ENCODE measurements around the gene UBAC2. TPM values are rescaled to one million over a fixed set of nuclear protein-coding genes. Genes with fewer than 3 reads are reported as not detected.
"Not testable (repeated sequence)": the region's sequence is repeated elsewhere in the genome, so short reads cannot be mapped to it uniquely, and the experiment has no call there.

Gene UBAC2
- total and polyA plus RNA-seq, 2 donors (not counting 3 experiments of a cell fraction or from before 2014, with no cell fraction given) = 45.7 to 54.4 TPM

DNA sequence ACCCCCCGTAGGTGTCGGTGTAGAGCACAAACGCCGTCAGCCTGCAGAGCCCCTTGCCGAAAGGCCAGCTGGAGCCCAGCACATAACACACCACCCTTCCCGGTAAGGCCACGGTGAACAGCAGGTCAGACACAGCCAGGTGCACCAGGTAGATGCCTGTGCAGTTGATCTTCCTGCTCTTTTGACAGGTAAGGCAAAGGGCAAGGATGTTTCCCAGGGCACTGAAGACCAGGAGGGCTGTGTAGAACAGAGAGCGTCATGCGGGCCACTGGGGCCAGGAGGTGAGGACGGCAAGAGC, 208.0 kb downstream of the UBAC2 start:
- FAIRE-seq = no peak
- H3K79me2 ChIP-seq (ENCODE audit: control insufficient read depth, insufficient read depth, low read length) = no peaks in the 10 kb centered on the region
- dilution Hi-C loops (cut with MboI; ENCODE audit: extremely low pct_ligation_motif_present, low sequenced_read_pairs) (no loop called here), intact Hi-C loops (cut with micrococcal nuclease) (no loop called here)
- H4K20me1 ChIP-seq (replicated peaks; ENCODE audit: control insufficient read depth, extremely low read depth, insufficient read depth, low read length) = no peaks in the 10 kb centered on the region
- no peak overlapping the region for H3K4me2 ChIP-seq (ENCODE audit: insufficient read depth, low read length)
- H3K4me1 ChIP-seq (ENCODE audit: control insufficient read depth, extremely low read depth, insufficient read depth, low read length) = no peaks in the 10 kb centered on the region
- no peaks in the 10 kb centered on the region for H3K9me3 ChIP-seq (replicated peaks; ENCODE audit: control insufficient read depth, insufficient read depth, low read length)
- peaks cover 0 to 9% of the 10 kb centered on the region in 2 experiments for H3K27me3 ChIP-seq (ENCODE audit: control insufficient read depth in 2 of 2, insufficient read depth in 2 of 2, low read length in 2 of 2)
- CTCF ChIA-PET = no interaction called here
- BruUV-seq (replicated peaks) = no TSS peak
- TF ChIP-seq, protein P1, sequence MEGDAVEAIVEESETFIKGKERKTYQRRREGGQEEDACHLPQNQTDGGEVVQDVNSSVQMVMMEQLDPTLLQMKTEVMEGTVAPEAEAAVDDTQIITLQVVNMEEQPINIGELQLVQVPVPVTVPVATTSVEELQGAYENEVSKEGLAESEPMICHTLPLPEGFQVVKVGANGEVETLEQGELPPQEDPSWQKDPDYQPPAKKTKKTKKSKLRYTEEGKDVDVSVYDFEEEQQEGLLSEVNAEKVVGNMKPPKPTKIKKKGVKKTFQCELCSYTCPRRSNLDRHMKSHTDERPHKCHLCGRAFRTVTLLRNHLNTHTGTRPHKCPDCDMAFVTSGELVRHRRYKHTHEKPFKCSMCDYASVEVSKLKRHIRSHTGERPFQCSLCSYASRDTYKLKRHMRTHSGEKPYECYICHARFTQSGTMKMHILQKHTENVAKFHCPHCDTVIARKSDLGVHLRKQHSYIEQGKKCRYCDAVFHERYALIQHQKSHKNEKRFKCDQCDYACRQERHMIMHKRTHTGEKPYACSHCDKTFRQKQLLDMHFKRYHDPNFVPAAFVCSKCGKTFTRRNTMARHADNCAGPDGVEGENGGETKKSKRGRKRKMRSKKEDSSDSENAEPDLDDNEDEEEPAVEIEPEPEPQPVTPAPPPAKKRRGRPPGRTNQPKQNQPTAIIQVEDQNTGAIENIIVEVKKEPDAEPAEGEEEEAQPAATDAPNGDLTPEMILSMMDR (IDR thresholded peaks at IDR 0.05; ENCODE audit: extremely low read depth in 1 of 2, insufficient read depth in 1 of 2, low read depth in 1 of 2, low read length in 2 of 2) = no peak
- TF ChIP-seq GATA2 (IDR thresholded peaks at IDR 0.05; ENCODE audit: insufficient read depth, insufficient read length, low read depth, low read length) (no peak), EZH2 (IDR thresholded peaks at IDR 0.05; ENCODE audit: borderline replicate concordance, low read depth, low read length, severe bottlenecking) (no peak), FOS (IDR thresholded peaks at IDR 0.05; ENCODE audit: borderline replicate concordance, insufficient read depth, low read length) (no peak), JUN (IDR thresholded peaks at IDR 0.05; ENCODE audit: borderline replicate concordance, insufficient read depth, insufficient read length, low read depth) (no peak), POLR2AphosphoS5 (IDR thresholded peaks at IDR 0.05; ENCODE audit: insufficient read depth, low read depth, low read length) (no peak), MYC (IDR thresholded peaks at IDR 0.05; ENCODE audit: low read depth, low read length) (no peak), POLR2A (IDR thresholded peaks at IDR 0.05; ENCODE audit: low read depth, low read length) (no peak)
- TF ChIP-seq, protein P2, sequence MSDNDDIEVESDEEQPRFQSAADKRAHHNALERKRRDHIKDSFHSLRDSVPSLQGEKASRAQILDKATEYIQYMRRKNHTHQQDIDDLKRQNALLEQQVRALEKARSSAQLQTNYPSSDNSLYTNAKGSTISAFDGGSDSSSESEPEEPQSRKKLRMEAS (IDR thresholded peaks at IDR 0.05; ENCODE audit: insufficient read depth, insufficient read length) = no peak
- no peak for DNase-seq (ENCODE audit: low read depth, low spot score)
- POLR2A ChIA-PET = no interaction called here
- H3K9me1 ChIP-seq (replicated peaks; ENCODE audit: control insufficient read depth, extremely low read depth, insufficient read depth, low read length) = no peaks in the 10 kb centered on the region
- no peak overlapping the region for H3K9ac ChIP-seq (replicated peaks; ENCODE audit: extremely low read depth, insufficient read depth, low read length)
- H2AFZ ChIP-seq (ENCODE audit: low read depth, low read length) = no peak overlapping the region
- no peak overlapping the region for H3K4me3 ChIP-seq (replicated peaks in 1 of 3; ENCODE audit: insufficient read depth in 1 of 3, low read depth in 1 of 3, low read length in 3 of 3)
- no peak overlapping the region for H3K27ac ChIP-seq (ENCODE audit: insufficient read depth, low read depth, low read length)
- H3K36me3 ChIP-seq (ENCODE audit: control insufficient read depth in 2 of 2, extremely low read depth in 1 of 2, insufficient read depth in 2 of 2, low read length in 2 of 2) = no peaks in the 10 kb centered on the region

DNA sequence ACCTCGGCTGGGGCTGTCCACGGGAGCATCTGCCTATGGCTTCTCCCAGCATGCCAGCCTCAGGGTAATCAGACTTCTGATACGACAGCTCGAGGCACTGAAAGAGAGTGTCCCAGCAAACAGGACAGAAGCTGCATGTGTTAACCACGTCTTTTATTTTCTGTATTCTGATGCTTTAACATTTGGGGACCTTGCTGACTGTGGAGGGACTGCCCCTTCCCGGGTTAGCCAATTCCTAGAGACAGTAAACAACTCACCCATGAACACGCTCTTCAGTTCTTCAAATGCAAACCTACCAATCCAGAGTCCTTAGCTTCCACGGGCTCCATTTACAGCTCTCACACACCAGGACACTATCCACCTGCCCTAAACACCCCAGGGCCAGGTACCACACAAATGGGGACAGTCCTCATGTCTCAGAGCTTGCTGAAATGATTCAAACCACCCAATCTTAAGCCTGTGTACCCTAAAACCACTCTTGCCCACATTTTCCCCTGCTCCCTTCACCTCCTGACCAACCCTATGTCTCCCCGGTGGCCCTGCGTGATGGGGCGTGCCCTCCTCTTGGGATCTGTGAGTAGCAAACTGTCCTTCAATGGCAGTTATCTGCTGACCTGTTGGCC, 208.9 kb downstream of the UBAC2 start:
- FAIRE-seq; H4K20me1 ChIP-seq (replicated peaks; ENCODE audit: control insufficient read depth, extremely low read depth, insufficient read depth, low read length); H3K36me3 ChIP-seq (ENCODE audit: control insufficient read depth in 2 of 2, extremely low read depth in 1 of 2, insufficient read depth in 2 of 2, low read length in 2 of 2); DNase-seq (ENCODE audit: low read depth, low spot score); H3K79me2 ChIP-seq (ENCODE audit: control insufficient read depth, insufficient read depth, low read length); H3K4me1 ChIP-seq (ENCODE audit: control insufficient read depth, extremely low read depth, insufficient read depth, low read length); CTCF ChIA-PET; H3K4me3 ChIP-seq (replicated peaks in 1 of 3; ENCODE audit: insufficient read depth in 1 of 3, low read depth in 1 of 3, low read length in 3 of 3); BruUV-seq (replicated peaks); POLR2A ChIA-PET; intact Hi-C loops (cut with micrococcal nuclease); H3K27me3 ChIP-seq (ENCODE audit: control insufficient read depth in 2 of 2, insufficient read depth in 2 of 2, low read length in 2 of 2); H2AFZ ChIP-seq (ENCODE audit: low read depth, low read length); H3K9ac ChIP-seq (replicated peaks; ENCODE audit: extremely low read depth, insufficient read depth, low read length); H3K27ac ChIP-seq (ENCODE audit: insufficient read depth, low read depth, low read length); H3K9me3 ChIP-seq (replicated peaks; ENCODE audit: control insufficient read depth, insufficient read depth, low read length); H3K4me2 ChIP-seq (ENCODE audit: insufficient read depth, low read length); H3K9me1 ChIP-seq (replicated peaks; ENCODE audit: control insufficient read depth, extremely low read depth, insufficient read depth, low read length); dilution Hi-C loops (cut with MboI; ENCODE audit: extremely low pct_ligation_motif_present, low sequenced_read_pairs): not testable (repeated sequence)
